A204.1 (cell line): ENCODE data around the gene RAD54L2.
"Not testable (repeated sequence)": the region's sequence is repeated elsewhere in the genome, so short reads cannot be mapped to it uniquely, and the experiment has no call there.

Experiments used
- FAIRE-seq: peaks from 2 replicates; lab custom pipeline; 2012; peaks lifted over from hg19 to GRCh38; lab: Jason Lieb, UNC

Gene RAD54L2

DNA sequence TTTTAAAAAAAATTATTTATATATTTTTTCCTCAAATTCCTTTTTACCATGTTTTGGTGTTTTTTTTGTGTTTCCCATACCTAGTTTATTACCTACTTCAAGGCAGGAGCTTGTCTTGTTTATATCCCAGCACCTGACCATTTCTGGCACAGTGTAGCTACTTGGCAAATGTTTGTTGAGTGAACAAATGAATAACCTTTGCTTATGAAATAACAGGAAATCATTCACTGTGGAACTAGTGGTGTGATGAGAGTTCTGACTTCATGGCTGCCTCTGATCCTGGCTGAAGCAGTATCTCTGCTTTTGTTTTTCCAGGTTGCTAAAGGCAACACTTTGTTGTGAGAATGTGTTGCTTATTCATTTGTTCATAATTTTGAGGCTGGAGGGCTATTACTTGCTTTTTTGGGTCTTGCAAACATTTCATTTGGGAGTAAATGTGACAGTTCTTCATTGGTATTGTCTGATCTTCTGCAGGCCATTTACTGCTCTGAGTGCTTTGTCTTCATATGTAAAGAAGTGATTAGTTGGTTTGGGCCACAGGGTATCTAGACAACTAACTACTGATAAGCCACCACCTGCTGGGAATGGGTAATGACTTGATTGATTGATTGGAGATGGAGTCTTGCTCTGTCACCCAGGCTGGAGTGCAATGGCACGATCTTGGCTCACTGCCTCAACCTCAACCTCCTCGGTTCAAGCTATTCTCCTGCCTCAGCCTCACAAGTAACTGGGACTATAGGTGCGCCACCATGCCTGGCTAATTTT is 5.7 kb downstream of the RAD54L2 start:
- FAIRE-seq, result no peak

DNA sequence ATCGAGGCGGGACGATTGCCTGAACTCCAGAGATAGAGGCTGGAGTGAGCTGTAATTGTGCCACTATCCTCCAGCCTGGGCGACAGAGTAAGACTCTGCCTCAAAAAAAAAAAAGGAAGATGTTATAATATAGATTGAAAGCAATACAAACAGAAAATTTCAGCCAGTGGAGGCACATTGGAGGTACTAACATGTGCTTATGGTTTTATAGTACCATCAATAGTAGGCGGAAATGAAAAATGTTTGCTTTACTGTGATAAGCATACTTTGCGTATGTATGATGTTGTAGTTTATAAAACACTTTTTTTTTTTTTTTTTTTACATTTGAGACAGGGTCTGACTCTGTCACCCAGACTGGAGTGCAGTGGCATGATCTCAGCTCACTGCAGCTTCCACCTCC is 8.8 kb downstream of the RAD54L2 start:
- FAIRE-seq, result no peak

DNA sequence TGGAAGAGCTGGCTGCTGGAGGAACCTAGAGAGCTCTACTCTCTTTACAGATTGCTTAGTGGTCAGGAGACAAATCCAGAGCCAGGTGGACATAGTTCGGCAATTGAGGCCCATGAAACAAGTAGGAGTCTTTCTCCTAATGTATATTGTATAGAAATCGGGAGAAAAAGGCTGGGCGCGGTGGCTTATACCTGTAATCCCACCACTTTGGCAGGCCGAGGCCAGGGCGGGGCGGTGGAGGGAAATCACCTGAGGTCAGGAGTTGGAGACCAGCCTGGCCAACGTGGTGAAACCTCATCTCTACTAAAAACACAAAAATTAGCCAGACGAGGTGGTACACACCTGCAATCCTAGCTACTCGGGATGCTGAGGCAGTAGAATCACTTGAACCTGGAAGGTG is 10.8 kb downstream of the RAD54L2 start:
- FAIRE-seq, result no peak

DNA sequence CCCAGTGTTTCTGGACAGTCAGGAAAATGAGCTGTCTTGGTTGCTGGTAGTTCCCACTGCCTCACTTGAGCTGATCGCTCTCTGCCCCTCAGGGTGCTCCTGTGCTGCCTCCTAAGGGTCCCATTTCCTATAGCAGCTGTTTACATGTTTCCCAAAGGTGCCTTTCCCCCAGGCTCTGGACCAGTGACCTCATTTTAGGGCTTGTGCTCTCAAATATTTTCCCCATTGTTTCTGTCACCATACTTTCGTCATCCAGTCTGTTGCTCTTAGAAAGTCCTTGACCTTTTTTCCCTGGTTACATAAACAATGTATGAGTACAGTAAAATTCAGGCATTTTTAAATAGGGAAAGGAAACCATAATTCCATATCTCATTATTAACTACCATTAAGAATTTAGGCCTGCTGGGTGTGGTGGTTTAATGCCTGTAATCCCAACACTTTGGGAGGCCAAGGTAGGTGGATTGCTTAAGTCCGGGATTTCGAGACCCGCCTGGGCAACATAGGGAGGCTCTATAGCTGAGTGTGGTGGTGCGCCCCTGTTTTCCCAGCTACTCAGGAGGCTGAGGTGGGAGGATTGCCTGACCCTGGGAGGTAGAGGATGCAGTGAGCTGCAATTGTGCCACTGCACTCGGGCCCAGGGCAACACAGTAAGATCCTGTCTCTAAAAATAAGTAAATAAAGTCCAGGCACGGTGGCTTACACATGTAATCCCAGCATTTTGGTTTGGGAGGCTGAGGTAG is 11.7 kb downstream of the RAD54L2 start:
- no peak for FAIRE-seq

DNA sequence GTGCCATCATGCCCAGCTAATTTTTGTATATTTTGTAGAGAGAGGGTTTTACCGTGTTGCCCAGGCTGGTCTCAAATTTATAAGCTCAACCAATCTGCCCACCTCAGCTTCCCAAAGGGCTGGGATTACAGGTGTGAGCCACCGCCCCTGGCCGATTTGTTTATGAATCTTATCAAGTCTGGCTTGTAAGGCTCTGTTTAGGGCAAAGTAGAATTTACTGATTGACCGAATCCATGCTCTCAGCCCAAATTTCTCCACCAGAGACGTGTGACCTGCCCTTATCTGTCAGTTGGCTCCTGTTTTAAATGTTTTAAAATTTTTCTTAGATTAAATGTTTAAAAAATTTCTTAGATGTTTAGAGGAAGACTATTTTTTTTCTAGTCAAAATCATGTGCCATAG is 19.5 kb downstream of the RAD54L2 start:
- FAIRE-seq, result no peak

DNA sequence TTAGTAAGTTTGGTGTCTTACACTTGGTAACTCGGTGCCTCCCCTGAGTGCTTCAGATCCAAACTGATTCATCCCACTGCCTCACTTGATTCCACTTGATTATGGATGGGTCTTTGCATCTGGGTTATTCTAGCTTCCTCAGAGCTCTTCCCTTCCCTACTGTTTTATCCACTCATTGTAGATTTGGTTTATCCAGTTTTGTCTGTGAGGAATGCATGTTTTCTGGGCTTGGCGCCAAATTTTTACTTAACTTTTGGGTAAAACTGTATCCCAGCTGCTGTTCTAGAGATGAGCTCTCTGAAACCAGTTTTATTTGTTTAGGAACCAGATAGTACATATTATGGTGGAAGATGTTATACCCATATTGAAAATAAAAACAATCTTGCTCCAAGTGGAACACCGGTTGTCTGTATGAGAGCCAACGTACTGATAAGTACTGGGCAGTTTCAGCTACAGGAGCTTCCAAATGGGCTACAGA is 20.9 kb downstream of the RAD54L2 start:
- no peak for FAIRE-seq

DNA sequence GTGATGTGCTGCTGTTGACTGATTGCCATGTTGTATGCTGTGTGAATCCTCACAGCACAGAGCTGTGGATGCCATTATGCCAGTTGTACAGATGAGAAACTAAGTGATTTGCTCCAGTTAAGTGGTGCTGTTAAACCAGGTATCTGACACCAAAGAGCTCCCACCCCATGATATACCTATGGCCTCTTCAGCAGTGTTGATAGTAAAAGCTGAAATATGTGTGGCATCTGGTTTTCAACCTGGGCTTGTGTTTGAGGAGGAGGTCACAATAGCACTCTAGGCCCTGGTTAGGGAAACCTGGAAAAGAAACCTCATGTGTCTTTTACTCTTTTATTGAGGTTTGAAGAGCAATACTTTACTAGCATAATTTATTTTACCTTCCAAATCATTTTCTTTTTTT is 21.4 kb downstream of the RAD54L2 start:
- FAIRE-seq, result no peak

DNA sequence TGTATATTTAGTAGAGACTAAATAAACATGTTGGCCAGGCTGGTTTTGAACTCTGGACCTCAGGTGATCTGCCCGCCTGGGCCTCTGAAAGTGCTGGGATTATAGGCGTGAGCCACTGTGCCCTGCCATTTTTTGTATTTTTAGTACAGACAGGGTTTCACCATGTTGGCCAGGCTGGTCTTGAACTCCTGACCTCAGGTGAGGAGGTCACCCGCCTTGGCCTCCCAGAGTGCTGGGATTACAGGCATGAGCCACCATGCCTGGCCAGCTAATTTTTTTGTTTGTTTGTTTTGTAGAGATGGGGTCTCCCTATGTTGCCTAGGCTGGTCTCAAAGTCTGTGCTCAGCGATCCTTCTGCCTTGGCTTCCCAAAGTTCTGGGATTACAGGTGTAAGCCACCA is 23.9 kb downstream of the RAD54L2 start:
- FAIRE-seq, result not testable (repeated sequence)

DNA sequence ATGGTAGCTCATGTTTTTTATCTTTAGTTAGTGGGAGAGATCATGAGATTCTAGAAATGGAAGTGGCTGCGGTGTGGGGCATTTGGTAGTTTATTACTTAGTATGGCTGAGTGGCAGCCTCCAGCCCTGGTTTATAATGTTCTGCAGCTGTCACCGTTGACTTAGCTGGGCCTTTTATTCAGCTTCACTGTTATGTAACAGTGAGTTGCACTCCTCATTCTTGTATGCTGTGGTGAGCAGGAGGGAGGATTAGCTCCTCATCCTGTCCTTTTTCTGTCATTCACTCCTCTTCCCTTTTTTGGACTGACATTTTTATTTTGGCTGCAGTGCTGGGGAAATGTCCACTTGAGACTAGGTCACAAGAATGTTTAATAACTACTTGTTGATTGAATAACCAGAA is 29.5 kb downstream of the RAD54L2 start:
- no peak for FAIRE-seq

DNA sequence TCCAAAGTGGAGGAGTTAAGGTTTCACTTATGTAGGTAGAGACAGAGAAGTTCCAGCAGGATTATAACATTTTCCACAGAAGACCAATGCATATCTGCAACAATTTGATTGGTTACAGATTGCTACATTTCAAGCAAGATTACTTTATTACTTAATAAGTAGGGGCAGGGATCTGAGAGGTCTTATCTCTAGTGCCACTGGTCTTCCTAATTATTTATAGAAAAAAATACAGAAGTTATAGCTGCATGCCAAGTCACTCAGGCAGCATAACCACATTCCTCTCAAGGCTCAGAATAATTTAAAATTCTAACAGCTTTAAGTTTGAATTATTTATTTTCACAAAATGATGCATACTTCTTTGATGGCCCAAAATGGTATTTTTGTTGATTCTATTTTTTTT is 30.5 kb downstream of the RAD54L2 start:
- FAIRE-seq, result no peak

DNA sequence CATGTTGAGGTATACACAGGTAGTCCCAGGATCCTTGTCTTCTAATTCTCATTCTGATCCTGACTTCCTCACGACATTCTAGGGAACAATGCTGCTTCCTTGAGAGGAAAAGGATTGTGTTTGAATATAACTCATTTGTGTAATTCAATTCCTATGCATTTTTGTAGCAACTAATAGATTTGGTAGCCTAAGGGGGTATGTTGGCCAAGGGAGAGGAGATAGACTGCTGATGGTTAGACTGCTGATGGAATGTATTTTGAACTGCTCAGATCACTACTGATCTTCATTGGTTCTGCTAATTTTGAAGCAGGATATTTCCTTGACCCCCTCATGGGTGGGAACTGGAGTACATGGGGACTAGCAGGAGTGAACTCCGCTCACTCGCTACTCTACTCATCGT is 39.7 kb downstream of the RAD54L2 start:
- no peak for FAIRE-seq

DNA sequence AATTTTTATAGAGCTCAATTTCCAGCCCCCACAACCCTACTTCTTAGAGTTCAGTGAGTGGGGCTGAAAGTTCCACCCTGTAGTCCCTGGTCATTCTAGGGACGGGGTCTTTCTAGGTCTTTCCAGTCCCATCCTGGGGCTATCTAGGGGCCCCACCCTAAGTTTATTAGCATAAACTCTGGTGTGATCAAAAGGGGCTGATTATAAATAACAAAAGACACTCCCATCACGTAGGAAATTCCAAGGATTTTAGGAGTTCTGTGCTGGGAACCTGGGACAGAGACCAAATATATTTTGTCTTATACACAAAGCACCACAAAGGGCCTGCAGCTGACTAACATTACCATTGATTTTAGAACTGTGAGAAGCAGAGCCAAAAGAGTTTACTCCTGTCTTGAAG is 41.9 kb downstream of the RAD54L2 start:
- FAIRE-seq, result no peak

DNA sequence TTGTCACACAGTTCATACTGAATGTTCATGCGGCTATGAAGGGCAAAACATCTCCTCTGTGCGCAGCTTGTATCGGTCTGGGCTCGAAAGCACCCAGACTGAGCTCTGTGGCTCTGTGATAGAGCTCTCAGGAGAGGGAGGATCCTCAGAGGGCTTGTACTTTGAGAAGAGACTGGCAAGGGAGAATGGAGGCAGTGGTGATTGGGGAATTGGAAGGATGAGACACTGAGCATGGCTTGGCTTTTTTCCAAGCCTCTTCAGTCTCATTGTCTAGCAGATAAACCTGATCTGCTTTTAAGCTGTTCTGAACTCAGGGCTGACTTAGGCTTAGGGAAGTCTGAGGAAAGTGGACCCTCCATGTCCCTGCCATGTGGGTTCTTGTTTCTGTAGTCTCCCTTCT is 43.0 kb downstream of the RAD54L2 start:
- FAIRE-seq, result no peak

DNA sequence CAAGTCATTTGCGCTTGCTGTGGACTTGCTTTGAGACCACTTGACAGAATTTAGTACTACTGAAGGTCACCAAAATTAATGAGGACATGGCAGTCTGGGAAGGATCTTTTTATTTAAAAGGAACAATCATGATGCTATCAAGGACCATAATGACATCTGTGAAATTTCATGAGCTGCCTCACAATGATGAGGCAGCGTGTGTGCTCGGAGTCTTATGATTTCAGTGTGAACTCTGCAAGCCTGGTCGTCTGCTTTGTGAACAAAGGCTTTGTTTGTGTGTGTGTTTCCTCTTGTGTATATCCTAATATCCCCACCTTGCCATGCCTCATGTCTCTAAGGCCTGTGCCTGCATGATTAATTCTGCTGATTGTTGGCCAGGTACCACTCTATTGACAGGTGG is 46.7 kb downstream of the RAD54L2 start:
- no peak for FAIRE-seq

DNA sequence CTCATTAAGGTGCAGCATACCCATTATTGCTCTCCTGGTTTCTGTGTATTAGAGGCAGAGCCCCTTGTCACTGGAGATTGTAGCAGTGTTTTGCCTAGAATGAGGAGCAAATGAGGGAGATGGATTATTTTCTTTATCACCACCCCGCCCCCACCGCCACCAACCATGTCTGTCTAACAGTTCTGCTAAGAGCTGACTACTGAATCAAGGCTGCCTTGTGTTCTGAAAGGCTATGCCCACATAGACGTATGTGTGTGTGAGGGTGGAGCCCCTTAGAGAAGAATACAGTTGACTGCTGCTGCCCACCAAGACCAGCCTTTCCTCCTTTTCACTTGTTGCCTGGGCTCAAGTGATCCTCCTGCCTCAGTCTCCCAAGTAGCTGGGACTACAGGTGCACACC is 47.4 kb downstream of the RAD54L2 start:
- no peak for FAIRE-seq
